Neural cell (in vitro differentiated cells): ENCODE results near the gene NCK2.

Source experiments
- EZH2 ChIP-seq: fragments of 200-600, 300-800 bp; shearing (Covaris generic), sonication (generic); IDR thresholded peaks from 2 replicates; pipeline ENCODE4 v1.6.1; 2014; ENCODE audit warnings: antibody characterized with exemption, low read length, borderline replicate concordance, mild to moderate bottlenecking; ENCODE audit not compliant: insufficient read depth, poor library complexity, severe bottlenecking
- POLR2AphosphoS5 ChIP-seq: IDR thresholded peaks from 2 replicates; pipeline ENCODE4 v1.6.1; 2012
- REST ChIP-seq: IDR thresholded peaks from 2 replicates; pipeline ENCODE4 v1.6.1; 2012; ENCODE audit warnings: borderline replicate concordance
- TAF1 ChIP-seq: IDR thresholded peaks from 2 replicates; pipeline ENCODE4 v1.6.1; 2012; ENCODE audit warnings: low read depth

GRCh38 chr2:105779394-105779793 lies 34.7 kb downstream of the NCK2 start:
- TF ChIP-seq EZH2 (no peak), REST (no peak), TAF1 (no peak), POLR2AphosphoS5 (no peak)
